GM18873 (cell line): Measurements from ENCODE around the gene PLXDC2.
"Not testable (repeated sequence)": the region's sequence is repeated elsewhere in the genome, so short reads cannot be mapped to it uniquely, and the experiment has no call there.

Experiments
- ATAC-seq: cut with Tn5 transposase; IDR thresholded peaks from one replicate; pipeline ENCODE4 v1.9.1; 2021; ENCODE audit warnings: mild to moderate bottlenecking, moderate library complexity, moderate number of reproducible peaks; ENCODE audit not compliant: unreplicated experiment, low FRiP score

PLXDC2 gene

GRCh38 chr10:20007426-20007825 lies 191.2 kb downstream of the PLXDC2 start:
- ATAC-seq = no peak

GRCh38 chr10:20013991-20014750 lies 197.9 kb downstream of the PLXDC2 start:
- no peak for ATAC-seq

DNA sequence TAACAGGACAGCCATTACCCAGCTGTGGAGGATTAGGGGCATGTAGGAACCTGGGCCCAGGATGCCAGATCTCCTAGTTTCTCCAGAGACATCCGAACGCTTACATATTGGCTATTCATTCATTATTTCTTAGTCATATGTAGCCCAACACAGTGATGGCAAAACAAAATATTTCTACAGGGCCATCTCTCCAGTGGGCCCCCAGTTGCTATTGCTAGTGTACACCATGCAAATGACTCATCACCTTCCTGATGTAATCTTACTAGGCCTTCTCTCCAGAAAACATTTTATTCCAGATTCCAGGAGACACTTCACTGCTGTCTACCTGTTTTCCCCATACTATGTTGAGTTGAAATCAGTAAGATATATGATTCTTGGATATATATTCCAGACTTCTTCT lies 201.7 kb downstream of the PLXDC2 start:
- no peak for ATAC-seq

GRCh38 chr10:20020677-20021076 lies 204.4 kb downstream of the PLXDC2 start:
- no peak for ATAC-seq

- no peak for ATAC-seq
Measured at GRCh38 chr10:20029523-20029922, 213.3 kb downstream of the PLXDC2 start.

DNA sequence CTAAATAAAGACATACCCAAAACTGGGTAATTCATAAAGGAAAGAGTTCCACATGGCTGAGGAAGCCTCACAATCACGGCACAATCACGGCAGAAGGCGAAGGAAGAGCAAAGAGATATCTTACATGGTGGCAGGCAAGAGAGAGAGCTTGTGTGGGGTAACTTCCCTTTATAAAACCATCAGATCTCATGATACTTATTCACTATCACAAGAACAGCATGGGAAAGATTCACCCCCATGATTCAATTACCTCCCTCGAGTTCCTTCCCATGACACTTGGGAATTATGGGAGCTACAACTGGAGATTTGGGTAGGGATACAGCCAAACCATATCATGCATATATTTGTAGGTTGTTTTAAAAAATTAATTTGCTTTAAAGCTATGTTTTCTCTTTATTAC lies 217.2 kb downstream of the PLXDC2 start:
- no peak for ATAC-seq

- ATAC-seq = no peak
Measured at GRCh38 chr10:20034732-20035131, 218.5 kb downstream of the PLXDC2 start.

- ATAC-seq = no peak
Measured at GRCh38 chr10:20040012-20040411, 223.8 kb downstream of the PLXDC2 start.

DNA sequence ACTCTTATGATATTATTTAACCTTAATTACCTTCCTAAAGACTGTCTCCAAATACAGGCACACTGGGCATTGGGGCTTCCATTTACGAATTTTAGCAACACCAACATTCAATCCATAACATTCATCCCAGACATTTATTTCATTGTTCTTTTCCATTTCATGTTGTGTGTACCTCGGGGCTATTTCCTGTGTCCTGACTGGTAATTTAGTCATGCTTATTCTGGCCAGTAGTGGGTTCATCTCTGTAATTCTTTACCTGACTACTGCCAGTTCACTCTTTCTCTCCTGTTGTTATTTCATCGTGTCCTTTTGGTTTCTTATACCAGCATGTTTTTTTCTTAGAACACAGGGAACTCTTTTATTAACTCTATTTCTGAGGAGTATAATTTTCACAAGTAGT lies 225.7 kb downstream of the PLXDC2 start:
- no peak for ATAC-seq

- not testable (repeated sequence) for ATAC-seq
Measured at GRCh38 chr10:20045100-20045499, 228.9 kb downstream of the PLXDC2 start.

DNA sequence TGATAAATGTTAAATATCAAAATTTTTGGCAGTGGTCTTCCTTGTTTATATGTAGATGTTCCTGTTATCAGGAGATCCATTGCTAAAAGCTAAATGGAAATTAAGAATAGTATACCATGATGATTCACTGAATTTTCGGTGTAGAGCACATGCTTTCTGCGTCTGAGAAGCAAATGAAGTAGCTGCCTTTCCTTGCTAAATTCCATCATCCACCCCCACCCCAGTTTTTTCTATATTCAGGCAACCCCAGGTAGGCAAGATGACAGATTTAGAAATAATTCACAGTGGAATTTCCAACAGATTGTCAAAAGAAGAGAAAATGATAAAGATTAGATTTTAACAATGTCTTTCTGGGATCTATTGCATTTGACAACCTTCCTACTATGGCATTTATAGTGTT lies 231.9 kb downstream of the PLXDC2 start:
- no peak for ATAC-seq

- no peak for ATAC-seq
Measured at GRCh38 chr10:20058135-20058534, 241.9 kb downstream of the PLXDC2 start.

DNA sequence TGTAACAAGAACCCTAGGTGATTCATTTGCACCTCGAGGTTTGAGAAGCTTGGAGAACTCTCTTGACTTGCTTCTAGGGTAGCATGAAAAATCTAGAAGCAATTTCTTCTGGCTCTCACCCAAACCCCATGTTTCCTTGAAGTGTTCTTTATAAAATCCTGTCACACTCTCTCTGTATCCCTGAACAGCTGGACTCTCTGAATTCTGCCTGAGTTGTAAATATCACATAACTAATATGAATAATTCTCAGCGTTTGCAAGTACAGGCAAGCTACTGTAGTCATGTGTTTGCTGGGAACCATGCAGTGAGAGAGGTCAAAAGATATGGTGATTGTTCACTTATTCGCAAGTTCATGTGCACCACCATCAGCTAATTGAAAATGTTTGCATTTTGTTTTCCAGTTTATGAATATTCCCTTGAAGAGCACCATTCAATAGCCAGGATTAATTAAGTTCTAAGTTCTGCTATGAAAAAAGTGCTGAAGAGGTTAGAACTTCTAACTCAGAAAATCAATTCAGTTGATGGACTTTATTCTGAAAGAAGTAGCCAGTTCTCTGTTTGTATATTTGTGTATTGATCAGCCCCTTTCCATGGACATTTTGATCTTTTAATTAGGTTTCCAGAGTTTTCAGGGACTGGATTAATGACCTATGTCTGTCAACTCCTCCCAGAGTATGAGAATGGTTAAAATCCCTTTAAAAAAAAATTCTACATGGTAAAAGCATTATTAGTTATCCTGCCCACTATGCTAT lies 243.0 kb downstream of the PLXDC2 start:
- ATAC-seq = no peak

- ATAC-seq = no peak
Measured at GRCh38 chr10:20065814-20066213, 249.6 kb downstream of the PLXDC2 start.

DNA sequence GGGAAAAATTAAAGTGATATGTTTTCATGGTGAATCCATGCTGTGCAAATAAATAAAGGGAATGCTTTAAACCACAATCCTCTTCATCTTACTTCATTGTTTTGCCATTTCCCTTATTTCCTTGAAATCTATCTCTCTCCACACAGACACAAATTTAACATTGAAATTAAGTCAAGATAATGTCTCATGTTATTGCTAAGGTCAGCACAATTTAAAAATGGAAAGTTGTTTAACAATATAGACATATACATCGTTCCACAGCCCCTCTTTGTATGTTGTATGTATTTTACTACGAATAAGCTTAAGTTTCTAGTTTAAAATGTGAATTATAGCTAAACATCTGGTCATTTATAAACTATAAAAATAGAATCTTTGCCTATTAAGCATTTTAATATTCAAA lies 256.9 kb downstream of the PLXDC2 start:
- no peak for ATAC-seq

- ATAC-seq = no peak
Measured at GRCh38 chr10:20075713-20076112, 259.5 kb downstream of the PLXDC2 start.

DNA sequence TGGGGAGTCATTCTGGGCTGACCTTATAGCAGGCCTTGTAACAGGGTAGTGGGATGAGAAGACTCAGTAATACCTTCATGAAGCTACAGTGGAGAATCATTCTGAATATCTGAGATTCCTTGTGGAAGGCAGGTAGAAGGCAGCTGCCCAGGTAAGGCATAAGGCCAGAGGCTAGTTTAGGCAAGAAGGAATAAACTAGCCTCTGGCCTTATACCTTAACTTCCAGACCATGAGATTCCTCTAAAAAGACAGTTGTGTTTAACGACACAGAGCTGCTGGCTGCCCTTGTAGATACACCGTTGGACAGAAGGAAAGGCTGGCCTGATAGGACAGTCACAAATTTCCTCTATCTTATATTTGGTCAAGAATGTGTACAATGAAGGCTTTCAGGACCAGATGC lies 268.2 kb downstream of the PLXDC2 start:
- no peak for ATAC-seq

DNA sequence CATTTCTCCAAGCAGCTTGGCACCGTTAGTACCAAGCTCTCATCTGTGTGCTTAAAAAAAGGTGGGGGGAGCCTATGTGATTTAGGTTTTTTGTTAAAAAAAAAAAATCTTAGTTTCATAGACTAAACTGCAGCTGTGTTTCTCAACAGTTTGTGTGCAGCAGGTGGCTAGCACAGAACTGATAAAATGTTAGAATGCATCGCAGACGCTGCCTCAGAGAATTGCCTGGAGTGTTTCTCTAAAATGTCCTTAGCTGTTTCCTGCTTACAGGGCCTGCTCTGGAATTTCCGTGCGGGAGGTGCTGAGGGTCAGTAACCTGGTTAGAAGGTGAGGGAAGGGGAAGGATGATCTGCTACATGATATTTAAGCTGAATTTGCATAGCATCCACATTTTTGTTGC lies 268.9 kb downstream of the PLXDC2 start:
- ATAC-seq = no peak

GRCh38 chr10:20087353-20087752 lies 271.1 kb downstream of the PLXDC2 start:
- no peak for ATAC-seq

GRCh38 chr10:20088061-20088701 lies 271.9 kb downstream of the PLXDC2 start:
- ATAC-seq = no peak

GRCh38 chr10:20089879-20090278 lies 273.6 kb downstream of the PLXDC2 start:
- no peak for ATAC-seq
